ENCODE measurements around the gene ZNF705A. TPM values are rescaled to one million over a fixed set of nuclear protein-coding genes. Genes with fewer than 3 reads are reported as not detected.
"Not testable (repeated sequence)": the region's sequence is repeated elsewhere in the genome, so short reads cannot be mapped to it uniquely, and the experiment has no call there.

ZNF705A gene
- polyA plus RNA-seq (2013, experiment 1 of 2; ENCODE audit: insufficient read length), result not detected
- polyA plus RNA-seq (2013, experiment 2 of 2; ENCODE audit: insufficient read length), result not detected

DNA sequence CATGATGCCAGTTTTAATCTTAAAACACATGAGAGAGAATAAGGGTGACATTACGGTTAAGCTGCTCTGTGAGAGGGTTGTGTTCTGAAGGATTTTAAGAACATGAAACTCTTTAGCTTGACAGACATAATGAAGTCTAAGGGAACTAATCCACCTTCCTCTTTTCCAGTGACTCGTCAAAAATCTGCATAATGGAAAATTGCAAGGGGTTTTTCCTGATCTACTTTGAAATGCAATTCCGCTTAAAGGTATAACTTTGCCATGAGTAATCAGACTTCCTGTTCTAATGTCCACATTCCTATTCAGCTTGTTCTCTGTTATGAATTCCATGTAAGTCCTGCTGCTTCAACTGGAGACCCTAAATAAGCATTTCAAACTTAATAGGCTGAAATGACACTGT is at the start of gene ZNF705A:
Gene ZNF705A (plus strand): TSS at position 171 of the 400 bp plus-strand sequence. CDS start 15,611 bp downstream, outside the sequence.
- peak; percentile 90 for DNase-seq

DNA sequence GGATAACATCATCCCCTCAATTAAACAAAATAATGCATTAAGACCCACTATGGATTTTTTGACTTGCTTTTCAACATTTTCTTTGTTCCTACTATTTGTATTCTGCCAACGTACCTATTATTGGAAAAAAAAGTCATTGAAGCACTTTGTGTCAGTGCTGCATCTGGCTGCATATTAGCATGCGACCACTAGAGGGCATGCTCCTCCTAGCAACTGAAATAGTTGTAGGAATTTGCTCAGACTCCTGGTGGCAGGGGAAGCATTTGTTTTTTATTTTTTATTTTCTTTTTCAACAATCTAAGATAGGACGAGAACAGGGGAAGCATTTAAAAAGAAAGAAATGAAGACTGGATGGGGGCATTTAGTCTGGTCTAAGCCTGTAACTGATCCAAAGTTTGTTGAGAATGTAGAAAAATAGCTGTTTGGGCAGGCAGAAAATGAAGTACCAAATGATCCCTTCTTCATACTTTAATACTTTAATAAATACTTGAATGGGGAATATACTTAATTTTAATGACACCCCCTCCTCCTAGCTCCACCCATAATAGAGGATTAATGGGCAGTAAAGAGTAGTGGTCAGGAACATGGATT is 47.9 kb upstream of the ZNF705A start:
- DNase-seq, result peak; percentile 74

DNA sequence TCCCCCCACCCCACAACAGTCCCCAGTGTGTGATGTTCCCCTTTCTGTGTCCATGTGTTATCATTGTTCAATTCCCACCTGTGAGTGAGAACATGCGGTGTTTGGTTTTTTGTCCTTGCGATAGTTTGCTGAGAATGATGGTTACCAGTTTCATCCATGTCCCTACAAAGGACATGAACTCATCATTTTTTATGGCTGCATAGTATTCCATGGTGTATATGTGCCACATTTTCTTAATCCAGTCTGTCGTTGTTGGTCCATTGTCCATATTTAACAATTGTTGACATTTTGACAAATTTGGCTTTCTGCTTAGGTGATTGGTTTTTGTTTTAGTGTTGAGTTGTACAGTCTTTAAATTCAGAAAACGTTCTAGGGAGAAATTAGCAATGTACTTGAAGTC is 43.7 kb upstream of the ZNF705A start:
- not testable (repeated sequence) for DNase-seq

DNA sequence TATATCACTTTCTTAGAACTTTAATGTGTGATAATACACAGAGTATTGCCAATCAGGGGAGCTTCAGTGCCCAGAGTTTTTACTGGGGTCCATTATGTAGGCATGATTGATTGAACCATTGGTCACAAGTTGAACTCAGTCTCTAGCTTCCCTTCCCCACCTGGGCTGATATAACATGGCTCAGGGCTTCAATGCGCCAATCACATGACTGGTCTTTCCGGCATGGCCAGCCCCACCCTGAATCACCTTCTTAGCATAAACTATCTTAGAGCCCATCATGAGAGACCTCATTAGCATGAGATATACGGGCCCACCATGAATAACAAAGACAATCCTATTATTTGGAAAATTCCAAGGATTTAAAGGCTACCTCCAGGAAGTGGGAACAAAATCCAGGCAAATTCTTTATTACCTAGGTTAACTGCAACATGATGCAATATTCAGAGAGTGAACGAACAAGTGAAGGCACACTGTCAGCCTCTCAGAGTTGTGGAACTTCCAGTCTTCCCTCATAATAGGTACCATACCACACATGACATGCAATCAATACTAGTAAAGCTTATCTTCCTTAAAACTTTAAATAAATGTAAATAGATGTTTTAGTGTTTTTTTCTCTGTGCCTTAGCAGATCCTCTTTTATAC is 36.6 kb upstream of the ZNF705A start:
- DNase-seq, result no peak

DNA sequence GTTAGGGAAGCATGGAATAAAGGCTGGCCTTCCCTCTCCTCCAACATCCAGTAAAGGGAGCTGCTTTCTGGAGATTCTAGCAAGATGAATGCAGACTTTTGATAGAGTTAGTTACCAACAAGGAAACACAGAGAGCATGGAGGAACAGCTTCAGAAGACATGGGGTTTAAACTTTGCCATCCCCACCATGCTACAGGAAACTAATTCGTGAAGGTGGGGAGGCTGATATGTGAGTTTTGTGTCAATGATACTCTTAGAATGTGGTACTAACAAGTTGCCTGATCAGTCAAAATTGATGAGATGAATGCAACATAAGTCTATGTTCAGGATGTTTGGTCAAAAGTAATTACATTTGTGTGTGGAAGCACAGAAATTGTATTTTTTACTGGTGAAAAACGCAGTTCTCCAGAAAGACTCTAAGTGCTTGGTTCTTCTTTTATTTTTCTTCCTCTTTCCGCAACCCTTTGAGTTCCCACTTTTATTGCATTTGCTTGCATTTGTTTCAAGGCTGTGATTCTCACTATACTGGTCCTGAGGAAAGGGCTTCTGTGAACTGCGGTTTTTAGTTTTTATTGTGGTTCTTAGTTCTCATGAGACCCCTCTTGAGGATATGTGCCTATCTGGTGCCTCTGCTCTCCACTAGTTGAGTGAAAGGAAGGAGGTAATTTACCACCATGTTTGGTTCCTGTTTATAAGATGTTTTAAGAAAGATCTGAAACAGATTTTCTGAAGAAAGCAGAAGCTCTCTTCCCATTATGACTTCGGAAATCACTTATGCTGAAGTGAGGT is 33.5 kb upstream of the ZNF705A start, which contains the start of gene CLEC4A:
Gene CLEC4A (plus strand): TSS at position 494 of the 789 bp plus-strand sequence. CDS start 262 bp downstream, at position 756.
- no peak for DNase-seq

DNA sequence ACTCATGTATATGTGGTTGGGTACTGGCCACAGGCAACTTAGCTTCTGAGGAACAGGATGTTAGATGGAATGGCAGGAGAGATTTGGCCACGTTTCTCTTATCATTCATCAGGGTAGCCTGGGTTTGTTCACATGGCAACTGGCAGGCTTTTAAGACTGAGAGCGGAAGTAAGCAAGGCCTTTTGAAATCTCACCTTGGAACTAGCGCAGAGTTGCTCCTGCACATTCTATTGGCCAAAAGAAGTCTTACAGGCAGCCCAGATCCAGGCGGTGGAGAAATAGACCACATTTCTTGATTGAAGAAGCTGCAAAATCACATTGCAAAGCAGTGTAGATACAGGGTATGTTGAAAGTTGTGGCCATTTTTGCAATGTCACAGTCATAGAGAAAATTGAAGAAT is 29.7 kb upstream of the ZNF705A start:
- no peak for DNase-seq

DNA sequence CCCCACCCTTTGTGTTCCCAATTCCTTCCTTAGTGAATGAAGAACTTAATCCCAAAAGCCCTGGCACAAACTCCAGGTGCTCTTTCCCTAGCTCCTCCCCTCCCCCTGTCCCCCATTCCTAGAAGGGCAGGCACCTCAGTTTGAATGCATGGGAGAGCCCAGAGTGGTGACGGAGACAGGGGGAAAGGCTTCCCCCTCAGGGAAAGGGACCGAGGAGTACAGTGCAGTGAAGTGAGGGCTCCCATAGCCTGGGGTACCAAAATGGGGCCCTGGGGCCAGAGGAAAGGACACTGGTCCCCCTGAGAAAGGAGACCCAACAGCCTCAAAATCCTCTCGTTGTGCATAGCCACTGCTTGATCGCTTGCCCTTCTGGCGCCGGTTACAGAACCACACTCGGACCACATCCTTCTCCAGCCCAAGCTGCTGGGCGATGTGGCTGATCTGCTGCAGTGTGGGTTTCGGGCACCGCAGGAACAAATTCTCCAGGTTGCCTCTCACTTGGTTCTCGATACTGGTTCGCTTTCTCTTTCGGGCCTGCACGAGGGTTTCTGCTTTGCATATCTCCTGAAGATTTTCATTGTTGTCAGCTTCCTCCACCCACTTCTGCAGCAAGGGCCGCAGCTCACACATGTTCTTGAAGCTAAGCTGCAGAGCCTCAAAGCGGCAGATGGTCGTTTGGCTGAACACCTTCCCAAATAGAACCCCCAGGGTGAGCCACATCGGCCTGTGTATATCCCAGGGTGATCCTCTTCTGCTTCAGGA is 23.0 kb upstream of the ZNF705A start:
- DNase-seq, result not testable (repeated sequence)

DNA sequence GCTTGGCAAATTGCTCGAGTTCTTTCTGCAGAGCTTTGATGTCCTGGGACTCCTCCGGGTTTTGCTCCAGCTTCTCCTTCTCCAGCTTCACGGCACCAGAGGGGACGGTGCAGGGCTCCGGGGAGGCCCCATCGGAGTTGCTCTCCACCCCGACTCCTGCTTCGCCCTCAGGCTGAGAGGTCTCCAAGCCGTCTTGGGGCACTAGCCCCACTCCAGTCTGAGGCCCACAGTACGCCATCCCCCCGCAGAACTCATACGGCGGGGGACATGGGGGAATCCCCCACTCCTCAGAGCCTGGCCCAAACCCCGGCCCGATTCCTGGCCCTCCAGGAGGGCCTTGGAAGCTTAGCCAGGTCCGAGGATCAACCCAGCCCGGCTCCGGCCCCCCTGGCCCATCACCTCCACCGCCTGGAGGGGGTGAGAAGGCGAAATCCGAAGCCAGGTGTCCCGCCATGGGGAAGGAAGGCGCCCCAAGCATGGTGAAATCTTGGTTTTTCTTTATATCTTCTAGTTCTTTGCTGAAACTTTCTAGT is 22.4 kb upstream of the ZNF705A start:
- DNase-seq, result not testable (repeated sequence)

DNA sequence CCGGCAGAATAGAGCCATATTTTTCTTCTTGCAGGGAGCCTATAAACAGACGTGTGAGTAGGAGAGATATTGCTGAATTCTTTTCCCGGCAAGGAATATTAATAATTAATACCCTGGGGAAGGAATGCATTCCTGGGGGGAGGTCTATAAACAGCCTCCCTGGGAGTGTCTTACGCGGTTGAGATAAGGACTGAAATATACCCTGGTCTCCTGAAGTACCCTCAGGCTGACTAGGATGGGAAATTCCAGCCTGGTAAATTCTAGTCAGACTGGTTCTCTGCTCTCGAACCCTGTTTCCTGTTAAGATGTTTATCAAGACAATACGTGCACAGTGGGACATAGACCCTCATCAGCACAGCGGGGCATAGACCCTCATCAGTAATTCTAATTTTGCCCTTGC is 15.2 kb upstream of the ZNF705A start:
- DNase-seq, result peak; percentile 12

DNA sequence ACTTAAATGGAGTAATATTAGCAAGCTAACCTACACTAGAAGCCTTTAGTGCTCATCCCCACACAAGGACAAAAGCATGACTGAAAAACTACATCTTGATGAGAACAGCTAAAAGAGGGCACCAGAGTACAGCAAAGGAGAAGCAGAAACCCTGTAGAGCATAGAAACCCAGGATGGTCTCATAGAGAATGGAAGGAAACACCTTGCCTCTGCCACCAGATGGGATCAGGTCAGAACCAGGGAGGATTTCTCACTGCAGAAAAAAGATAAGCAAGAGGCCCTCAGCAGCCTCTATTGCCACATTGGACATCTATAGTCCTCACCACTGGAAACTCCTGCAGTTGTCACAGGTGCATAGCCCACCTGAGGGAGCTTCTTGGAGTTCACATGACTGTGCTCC is 13.6 kb upstream of the ZNF705A start:
- DNase-seq, result no peak

DNA sequence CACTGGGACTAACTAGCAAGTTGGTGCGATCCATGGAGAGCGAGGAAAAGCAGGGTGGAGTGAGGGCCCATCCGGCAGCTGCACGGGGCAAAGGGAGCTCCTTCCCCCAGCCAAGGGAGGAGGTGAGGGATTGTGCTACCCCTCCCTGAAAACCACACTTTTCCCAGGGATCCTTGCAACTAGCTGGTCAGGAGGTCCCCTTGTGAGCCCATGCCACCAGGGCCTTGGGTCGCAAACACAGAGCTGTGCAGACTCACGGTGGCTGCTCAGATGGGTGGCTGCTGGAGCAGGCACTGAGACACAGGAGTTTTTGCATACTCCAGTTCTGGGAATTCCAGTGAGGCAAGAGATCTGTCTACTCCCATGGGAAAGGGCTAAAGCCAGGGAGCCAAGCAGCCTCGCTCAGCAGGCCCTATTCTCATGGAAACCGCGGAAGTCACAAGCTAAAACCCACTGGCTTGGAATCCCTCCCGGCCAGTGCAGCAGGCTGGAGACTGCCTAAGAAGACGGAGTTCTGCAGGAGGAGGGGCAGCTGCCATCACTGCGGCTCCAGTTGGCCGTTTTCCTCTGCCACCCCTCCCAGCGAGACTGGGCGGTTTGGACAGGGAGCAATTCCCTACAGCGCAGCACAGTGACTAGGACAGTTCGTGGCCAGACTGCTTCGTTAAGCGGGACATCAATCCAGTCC is 10.9 kb upstream of the ZNF705A start:
- DNase-seq, result peak; percentile 96

DNA sequence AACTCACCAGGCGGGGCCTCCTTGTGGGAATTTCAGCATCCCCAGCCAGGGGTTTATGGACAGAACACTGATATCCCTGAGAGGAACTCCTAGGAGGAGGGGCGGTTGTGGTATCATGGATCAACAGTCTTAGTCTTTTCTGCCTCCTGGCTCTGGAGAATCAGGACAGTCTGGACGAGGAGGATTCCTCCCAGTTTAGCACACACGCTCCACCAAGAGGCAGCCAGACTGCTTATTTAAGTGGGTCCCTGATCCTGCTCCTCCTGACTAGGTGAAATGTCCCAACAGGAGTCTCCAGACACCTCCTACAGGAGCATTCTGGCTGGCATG is 10.4 kb upstream of the ZNF705A start:
- no peak for DNase-seq

DNA sequence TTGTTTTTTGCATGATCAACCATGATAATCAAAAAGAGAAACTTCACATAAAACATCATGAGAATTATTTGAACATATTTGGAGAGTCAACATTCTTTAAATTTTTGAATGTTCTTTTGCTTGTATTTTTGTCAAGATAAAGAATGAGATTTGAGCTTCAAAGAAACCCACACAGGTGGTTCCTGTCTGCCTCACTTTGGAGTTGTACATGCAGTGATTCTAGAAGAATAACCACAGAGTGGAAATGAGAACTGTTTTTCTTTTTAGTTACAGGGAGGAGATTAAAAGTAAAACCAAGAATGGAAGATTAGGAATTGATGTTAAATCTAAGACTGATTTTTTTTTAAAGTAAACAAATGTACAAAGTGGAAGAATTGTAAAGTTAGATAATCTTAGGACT is 2.3 kb upstream of the ZNF705A start:
- no peak for DNase-seq

DNA sequence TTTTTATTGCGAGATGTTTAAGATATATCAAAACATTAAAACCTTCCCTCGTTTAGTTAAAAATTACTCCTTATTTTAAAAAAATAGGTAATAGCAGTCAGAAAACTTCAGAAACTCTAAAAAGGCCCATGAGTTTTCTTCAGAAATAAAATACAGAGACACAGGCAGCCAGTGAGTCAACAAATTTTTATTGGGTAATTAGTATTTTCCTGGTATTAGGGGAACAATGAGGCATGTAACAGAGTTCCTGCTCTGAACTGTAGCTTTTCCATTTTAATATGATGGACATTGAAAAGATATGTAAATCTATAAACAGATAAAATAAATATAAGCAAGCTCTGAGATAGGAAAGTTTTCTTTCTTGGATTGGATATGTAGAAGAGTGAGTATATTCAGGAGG is 399 bp upstream of the ZNF705A start:
- DNase-seq, result no peak

DNA sequence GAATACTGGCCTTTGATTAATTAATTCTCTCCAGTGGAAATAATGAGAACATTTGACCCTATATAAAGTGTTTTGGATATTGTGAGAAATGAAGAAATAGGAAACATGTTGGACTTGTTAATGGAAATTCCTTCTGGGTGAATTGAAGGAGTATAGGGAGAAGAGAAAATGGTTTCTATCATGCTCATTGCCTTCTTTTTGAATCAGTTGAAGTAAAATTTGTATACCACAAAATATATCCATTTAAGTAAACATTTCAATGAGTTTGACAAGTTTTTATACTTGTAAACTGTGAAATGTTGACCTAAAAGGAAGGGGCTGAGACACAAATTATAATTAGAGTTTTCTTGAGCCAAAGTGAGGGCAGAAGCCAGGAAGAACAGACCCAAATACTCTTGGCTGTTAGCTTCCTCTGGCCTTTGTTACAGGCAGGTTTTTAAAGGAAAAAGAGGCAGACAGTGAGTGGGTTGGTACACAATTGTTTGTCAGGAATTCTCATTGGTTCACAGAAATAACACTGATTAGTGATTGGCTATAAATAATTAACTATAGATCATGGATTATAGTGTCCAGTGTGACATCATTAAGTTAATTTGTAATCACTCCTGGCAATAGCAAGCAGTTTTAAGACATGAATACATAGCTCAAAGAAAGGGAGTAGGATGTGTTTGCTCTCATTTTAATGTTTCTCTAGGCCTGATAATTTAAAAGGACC is 826 bp downstream of the ZNF705A start:
- peak; percentile 3 for DNase-seq

DNA sequence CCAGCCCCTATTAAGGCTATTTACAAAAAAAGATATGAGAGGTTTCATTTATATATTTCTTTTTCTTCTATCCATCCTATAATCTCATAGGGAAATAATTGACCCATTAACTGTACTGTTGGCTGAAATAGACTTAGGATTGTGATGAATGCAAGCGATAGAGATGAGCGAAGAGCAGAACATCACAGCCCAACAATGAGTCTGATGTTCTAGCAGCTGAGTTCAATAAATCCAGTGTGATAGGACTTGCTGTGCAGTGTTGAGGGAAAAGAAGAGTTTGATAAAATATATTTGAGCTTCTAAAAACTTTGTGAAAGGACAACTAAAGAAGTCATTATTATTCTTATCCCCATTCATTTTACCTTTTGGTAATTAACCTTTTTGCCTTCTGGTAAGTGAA is 16.1 kb downstream of the ZNF705A start:
- not testable (repeated sequence) for DNase-seq

DNA sequence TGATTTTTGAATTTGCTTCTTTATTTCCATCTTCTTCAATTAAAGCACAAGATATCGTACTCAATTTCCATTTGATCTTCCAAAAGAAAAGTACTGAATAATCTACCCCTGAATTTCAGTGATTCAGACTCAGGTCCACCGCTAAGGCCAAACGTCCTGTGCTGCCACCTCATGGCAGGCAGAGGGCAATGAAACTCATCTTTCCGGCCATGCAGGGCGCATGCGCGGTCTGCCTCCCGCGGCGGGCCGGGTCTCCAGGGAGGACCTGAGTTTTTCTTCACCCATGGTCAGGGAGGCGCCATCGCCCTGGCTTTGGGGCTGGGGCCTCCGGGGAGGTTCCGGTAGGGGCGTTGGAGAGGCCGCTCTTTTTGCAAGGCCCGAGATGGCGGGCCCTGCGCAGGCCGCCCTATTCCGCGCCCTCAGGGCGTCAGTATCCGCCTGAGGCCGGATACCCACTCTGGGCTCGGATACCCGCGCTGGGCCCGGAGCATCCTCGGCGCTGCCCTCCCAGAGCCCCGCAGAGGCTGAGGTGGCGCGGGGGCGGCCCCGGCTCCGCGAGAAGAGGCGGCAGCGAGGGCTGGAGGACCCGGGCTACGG is 23.3 kb downstream of the ZNF705A start:
- DNase-seq, result peak; percentile 69

DNA sequence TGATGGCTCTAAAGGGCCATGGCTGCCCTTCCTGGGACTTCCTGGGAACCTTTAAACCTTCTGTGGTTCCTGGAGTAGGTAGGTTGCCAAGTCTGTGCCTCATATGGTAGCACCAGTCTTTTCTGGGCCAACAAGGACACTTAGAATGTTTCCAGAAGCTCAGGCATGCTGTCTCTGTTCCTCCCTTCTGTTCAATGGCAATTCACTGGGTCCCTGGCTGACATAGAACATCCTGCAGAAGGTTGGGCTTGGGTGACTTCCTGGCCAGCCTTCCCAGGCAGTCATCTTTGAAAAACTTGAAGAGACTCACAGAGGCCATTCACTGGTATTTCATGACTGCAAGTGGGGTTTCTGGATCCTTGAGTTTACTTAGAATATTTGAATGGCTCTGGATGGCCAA is 24.5 kb downstream of the ZNF705A start:
- DNase-seq, result peak; percentile 9

DNA sequence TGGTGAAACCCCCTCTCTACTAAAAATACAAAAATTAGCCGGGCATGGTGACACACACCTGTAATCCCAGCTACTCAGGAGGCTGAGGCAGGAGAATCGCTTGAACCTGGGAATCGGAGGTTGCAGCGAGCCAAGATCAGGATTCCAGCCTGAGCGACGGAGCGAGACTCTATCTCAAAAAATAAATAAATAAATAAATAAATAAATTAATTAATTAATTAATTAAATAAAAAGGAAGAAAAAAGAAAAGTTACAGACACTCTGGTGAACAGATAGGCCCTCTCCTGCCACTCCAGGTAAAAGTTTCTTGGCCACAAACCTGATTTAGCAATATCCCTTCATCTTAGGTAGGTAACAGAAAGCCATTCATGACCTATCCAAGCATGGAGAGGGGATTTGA is 26.1 kb downstream of the ZNF705A start:
- DNase-seq, result not testable (repeated sequence)

DNA sequence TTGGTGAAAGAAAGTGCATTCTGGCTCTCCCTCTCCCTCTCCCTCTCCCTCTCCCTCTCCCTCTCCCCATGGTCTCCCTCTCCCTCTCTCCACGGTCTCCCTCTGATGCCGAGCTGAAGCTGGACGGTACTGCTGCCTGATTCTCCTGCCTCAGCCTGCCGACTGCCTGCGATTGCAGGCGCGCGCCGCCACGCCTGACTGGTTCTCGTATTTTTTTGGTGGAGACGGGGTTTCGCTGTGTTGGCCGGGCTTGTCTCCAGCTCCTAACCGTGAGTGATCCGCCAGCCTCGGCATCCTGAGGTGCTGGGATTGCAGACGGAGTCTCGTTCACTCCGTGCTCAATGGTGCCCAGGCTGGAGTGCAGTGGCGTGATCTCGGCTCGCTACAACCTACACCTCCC is 26.5 kb downstream of the ZNF705A start:
- DNase-seq, result not testable (repeated sequence)

DNA sequence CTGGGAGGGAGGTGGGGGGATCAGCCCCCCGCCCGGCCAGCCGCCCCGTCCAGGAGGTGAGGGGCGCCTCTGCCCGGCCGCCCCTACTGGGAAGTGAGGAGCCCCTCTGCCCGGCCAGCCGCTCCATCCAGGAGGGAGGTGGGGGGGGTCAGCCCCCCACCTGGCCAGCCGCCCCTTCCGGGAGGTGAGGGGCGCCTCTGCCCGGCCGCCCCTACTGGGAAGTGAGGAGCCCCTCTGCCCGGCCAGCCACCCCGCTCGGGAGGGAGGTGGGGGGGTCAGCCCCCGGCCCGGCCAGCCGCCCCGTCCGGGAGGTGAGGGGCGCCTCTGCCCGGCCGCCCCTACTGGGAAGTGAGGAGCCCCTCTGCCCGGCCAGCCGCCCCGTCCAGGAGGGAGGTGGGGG is 27.4 kb downstream of the ZNF705A start:
- DNase-seq, result not testable (repeated sequence)
